HUES64 (cell line): Measurements from ENCODE around the gene NAB1.

Experiments
- H3K27ac ChIP-seq: 2 replicates; pipeline ENCODE4 v1.7.0; 2013; ENCODE audit warnings: low read depth, low read length, inconsistent platforms
- H3K27me3 ChIP-seq: 2 replicates; pipeline ENCODE4 v1.6.1; 2013; ENCODE audit warnings: mild to moderate bottlenecking, low read length; ENCODE audit not compliant: insufficient read depth
- H3K36me3 ChIP-seq: 2 replicates; pipeline ENCODE4 v1.6.1; 2013; ENCODE audit warnings: mild to moderate bottlenecking, low read length; ENCODE audit not compliant: insufficient read depth
- H3K4me1 ChIP-seq: 2 replicates; pipeline ENCODE4 v1.6.1; 2013; ENCODE audit warnings: mild to moderate bottlenecking, low read length, moderate library complexity; ENCODE audit not compliant: insufficient read depth
- H3K4me3 ChIP-seq: 2 replicates; pipeline ENCODE4 v1.5.1; 2013; ENCODE audit warnings: mild to moderate bottlenecking, low read length, moderate library complexity
- H3K9ac ChIP-seq: 2 replicates; pipeline ENCODE4 v1.6.1; 2013; ENCODE audit warnings: mild to moderate bottlenecking, low read depth, low read length
- H3K9me3 ChIP-seq: 2 replicates; pipeline ENCODE4 v1.6.1; 2013; ENCODE audit warnings: low read depth, low read length; ENCODE audit not compliant: insufficient read depth
- WGBS: fragments of 150-250, 120-280 bp; methylation state at CpG from one replicate; pipeline ENCODE4 v1.1.7; 2013; ENCODE audit warnings: missing lambda C conversion rate; 5-methylcytosine and 5-hydroxymethylcytosine counted together

The NAB1 gene

DNA sequence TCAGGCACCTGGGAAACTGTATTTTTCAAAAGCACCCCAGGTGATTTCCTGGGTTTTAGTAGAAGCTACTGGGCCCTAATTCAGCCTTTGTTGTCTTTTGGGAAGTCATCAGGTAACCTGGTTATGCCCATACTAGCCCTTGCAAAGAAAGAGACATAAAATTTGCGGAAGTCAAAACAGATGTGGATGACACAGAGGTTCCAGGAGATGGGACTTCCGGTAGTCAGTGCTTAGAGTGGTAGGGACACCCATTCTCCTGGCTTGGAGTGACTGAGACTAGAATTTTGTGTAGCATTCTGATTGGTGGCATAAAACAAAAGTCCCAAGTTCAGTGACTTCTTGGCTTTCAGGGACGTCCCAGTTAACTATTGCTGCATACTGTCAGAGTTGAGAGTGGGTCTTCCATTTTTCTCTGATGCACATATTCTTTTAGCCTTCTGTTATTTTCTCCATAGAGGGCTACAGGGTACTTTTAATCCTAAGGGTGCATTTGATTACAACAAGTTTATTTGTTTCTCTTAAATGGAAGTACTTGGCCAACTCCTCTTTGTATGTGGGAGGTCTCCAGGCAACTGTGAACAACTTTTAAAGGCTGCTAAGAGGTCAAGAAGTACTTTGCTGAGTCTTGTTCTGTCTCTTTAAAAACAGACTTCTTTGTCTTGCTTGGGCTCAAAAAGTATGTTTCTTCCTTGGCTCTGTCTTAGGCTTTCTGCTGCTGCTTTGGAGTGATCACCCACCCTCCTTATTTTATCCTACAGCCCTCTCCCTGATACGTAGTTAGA, 8.8 kb downstream of the NAB1 start:
- Histone ChIP-seq H3K9me3 (no peaks in the 10 kb centered on the region), H3K9ac (no peak overlapping the region), H3K4me3 (no peak overlapping the region), H3K36me3 (peaks cover 5% of the 10 kb centered on the region; the same call in 1 of the 2 replicates), H3K27me3 (no peaks in the 10 kb centered on the region), H3K4me1 (peaks cover 8% of the 10 kb centered on the region; the same call in 1 of the 2 replicates), H3K27ac (no peak overlapping the region)
- WGBS, result 90% methylated on average over 4 of the region's 4 CpGs

DNA sequence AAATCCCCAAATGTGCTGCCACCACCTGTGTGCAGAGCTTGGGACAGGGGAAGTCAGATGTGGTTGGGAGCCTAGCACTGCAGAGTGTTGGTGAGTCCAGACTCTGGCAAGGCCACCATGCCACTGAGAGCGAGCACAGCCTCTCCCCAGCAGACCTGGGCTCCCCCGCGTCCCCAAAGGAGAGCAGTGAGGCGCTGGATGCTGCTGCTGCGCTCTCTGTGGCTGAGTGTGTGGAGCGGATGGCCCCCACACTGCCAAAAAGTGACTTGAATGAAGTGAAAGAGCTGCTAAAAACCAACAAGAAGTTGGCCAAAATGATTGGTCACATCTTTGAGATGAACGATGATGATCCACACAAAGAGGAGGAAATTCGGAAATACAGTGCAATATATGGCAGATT, 10.7 kb downstream of the NAB1 start:
- peaks cover 8% of the 10 kb centered on the region; the same call in 1 of the 2 replicates for H3K4me1 ChIP-seq
- no peaks in the 10 kb centered on the region for H3K9me3 ChIP-seq
- peaks cover 9% of the 10 kb centered on the region; the same call in 1 of the 2 replicates for H3K36me3 ChIP-seq
- no peak overlapping the region for H3K27ac ChIP-seq
- no peaks in the 10 kb centered on the region for H3K27me3 ChIP-seq
- 93% methylated on average over 8 of the region's 8 CpGs for whole genome bisulfite sequencing
- H3K9ac ChIP-seq, result no peak overlapping the region
- no peak overlapping the region for H3K4me3 ChIP-seq

DNA sequence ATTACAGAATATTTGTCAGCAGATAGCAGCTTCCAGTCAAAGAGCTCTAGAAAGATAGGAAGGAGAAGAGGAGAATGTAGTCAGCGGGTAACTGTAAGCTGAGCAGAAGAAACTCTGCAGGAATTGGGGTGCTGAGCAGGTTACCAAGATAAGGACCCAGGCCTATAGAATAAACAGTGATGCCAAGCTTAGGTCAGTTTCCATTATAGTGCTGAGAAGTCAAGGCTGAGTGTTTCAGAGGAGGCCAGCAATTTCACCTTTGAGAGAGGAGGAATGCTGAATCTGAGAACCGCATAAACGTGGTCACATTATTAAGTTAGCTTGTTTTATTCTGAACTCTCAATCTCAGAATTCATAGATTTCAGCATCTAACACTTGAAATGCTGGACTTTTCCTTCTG, 13.9 kb downstream of the NAB1 start:
- 88% methylated on average over 3 of the region's 3 CpGs for WGBS
- peaks cover 13% of the 10 kb centered on the region; the same call in 1 of the 2 replicates for H3K36me3 ChIP-seq
- H3K27me3 ChIP-seq, result no peaks in the 10 kb centered on the region

DNA sequence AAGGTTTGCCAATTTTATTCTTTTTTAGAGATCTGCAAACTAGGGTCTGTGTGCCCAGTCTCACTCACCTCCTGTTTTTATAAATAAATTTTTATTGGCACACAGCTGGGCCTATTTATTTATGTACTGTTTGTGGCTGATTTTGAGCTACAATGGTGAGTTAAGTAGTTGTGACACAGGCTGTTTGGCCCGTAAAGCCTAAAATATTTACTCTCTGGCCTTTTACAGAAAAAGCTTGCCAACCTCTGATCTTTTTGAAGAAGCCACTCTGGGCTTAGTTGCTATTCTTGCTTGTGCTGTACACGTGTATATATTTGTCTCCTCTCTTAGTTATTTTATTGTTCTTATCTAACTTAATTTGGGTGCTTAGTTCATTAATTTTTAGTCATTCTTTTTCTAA, 14.5 kb downstream of the NAB1 start:
- peaks cover 13% of the 10 kb centered on the region; the same call in 1 of the 2 replicates for H3K36me3 ChIP-seq
- no peak overlapping the region for H3K4me3 ChIP-seq
- 100% methylated on average over 1 of the region's 2 CpGs for WGBS
- no peaks in the 10 kb centered on the region for H3K27me3 ChIP-seq
- no peaks in the 10 kb centered on the region for H3K4me1 ChIP-seq
- no peaks in the 10 kb centered on the region for H3K9me3 ChIP-seq
- H3K27ac ChIP-seq, result no peak overlapping the region
- no peak overlapping the region for H3K9ac ChIP-seq

More for the DNA sequence above, 13.9 kb downstream of the NAB1 start:
- Histone ChIP-seq H3K9me3 (no peaks in the 10 kb centered on the region), H3K4me1 (no peaks in the 10 kb centered on the region), H3K4me3 (no peak overlapping the region), H3K9ac (no peak overlapping the region), H3K27ac (no peak overlapping the region)

DNA sequence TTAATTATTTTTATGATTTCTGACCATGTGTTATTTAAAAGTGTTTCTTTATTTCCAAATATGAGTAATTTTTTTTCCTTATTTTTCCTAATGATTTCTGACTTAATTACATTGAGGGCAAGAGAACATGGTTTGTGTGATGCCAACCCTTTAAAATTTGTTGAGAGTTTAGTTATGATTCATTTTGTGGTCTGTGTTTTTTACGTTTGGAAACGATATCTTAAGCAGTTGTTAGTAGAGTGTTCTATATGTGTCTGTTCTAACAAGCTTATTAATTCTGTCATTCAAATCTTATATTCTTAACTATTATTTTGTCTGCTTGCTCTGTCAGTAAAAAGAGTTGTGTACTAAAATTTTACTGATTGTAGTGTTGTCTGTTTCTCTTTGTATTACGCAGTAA, 15.0 kb downstream of the NAB1 start:
- no peak overlapping the region for H3K9ac ChIP-seq
- H3K4me1 ChIP-seq, result no peaks in the 10 kb centered on the region
- no peak overlapping the region for H3K27ac ChIP-seq
- no peak overlapping the region for H3K4me3 ChIP-seq
- H3K9me3 ChIP-seq, result no peaks in the 10 kb centered on the region
- H3K27me3 ChIP-seq, result no peaks in the 10 kb centered on the region
- peaks cover 15% of the 10 kb centered on the region; the same call in 1 of the 2 replicates for H3K36me3 ChIP-seq
- 92% methylated on average over 2 of the region's 3 CpGs for WGBS

DNA sequence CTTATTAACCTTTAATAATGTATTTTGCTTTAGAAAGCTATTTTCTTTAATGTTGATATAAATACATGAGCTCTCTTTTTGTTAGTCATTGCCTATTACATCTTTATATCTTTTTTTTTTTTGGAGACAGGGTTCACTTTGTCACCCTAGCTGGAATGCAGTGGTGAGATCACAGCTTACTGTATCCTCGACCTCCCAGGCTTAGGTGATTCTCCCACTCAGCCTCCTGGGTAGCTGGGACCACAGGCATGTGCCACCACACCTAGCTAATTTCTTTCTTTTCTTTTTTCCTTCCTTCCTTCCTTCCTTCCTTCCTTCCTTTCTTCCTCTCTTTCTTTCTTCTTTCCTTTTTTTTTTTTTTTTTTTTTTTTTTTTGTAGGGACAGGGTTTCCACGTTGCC, 15.4 kb downstream of the NAB1 start:
- Histone ChIP-seq H3K27me3 (no peaks in the 10 kb centered on the region), H3K27ac (no peak overlapping the region), H3K9ac (no peak overlapping the region), H3K4me3 (no peak overlapping the region), H3K36me3 (peaks cover 16% of the 10 kb centered on the region; the same call in 1 of the 2 replicates), H3K4me1 (no peaks in the 10 kb centered on the region), H3K9me3 (no peaks in the 10 kb centered on the region)
- 94% methylated on average over 2 of the region's 2 CpGs for WGBS

DNA sequence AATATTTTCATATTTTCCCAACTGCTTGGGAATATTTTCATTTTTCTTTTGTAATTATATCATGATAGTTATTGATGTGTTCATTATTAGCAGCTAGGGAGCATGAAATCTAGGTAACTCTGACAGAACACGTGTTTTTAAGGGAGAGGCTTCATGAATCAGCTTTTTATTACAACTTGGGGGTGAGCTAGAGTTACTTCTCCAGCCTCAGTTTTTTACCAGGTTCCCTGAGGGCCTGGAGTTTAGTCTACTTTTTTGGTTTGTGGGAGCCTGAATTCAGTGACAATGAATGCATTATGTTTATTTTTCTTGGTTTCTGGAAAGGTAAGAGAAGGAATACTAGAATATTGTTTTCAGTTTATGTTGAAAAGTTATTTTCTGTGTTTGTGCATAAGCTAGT, 18.0 kb downstream of the NAB1 start:
- Histone ChIP-seq H3K4me3 (no peak overlapping the region), H3K9ac (no peak overlapping the region), H3K36me3 (peaks cover 24% of the 10 kb centered on the region; the same call in 1 of the 2 replicates), H3K27ac (no peak overlapping the region), H3K4me1 (no peaks in the 10 kb centered on the region), H3K27me3 (no peaks in the 10 kb centered on the region), H3K9me3 (no peaks in the 10 kb centered on the region)
- WGBS, result 84% methylated on average over 1 of the region's 1 CpG

DNA sequence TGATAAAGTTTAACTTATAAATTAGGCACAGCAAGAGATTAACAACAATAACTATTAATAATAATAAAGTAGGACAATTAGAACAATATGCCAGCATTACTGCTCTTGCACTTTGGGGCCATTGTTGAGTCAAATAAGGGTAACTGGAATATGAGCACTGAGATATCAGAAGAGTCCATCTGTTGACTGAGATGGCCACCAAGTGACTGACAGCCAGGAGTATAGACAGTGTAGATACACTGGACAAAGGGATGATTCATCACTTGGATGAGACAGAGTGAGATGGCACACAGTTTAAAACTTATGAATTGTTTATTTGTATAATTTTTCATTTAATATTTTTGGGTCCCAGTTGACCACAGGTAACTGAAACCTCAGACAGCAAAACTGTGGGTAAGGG, 20.0 kb downstream of the NAB1 start:
- no peak overlapping the region for H3K4me3 ChIP-seq
- H3K27ac ChIP-seq, result no peak overlapping the region
- peaks cover 35% of the 10 kb centered on the region; the same call in 1 of the 2 replicates for H3K36me3 ChIP-seq
- no peak overlapping the region for H3K9ac ChIP-seq
- H3K4me1 ChIP-seq, result no peaks in the 10 kb centered on the region
- H3K27me3 ChIP-seq, result no peaks in the 10 kb centered on the region
- no peaks in the 10 kb centered on the region for H3K9me3 ChIP-seq

DNA sequence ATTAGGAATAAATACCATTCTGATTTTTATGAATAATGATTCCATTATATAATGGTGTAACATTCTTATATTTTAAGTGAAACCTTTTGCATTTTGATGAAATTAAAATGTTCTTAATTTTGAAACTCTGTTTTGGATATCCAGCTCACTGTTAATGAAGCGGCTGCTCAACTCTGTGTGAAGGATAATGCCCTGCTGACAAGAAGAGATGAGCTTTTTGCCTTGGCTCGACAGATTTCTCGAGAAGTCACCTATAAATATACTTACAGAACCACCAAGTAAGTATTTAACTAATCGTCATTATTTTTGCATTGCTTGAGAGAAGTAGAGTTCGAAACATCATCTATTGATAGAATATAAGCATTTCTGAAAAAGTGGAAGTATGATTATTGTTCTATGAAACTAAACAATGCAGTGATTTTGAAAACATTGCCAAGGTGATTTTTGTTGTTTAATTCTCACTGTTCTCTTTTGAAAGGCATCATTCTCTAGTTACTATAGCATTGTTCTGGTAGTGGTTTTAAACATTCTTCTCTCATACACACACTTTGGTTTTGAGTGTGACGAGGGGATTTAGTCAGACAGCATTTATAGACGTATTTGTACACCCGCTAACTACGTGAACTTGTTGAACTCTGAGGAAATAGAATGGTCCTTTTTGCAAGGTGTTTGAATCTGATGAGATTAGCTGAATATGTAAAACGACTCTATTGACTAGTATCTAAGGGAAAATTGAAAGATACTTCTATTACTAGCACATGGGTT, 21.5 kb downstream of the NAB1 start:
- Histone ChIP-seq H3K4me1 (no peaks in the 10 kb centered on the region), H3K27ac (no peak overlapping the region), H3K9me3 (no peaks in the 10 kb centered on the region), H3K9ac (no peak overlapping the region), H3K36me3 (peaks cover 31% of the 10 kb centered on the region; the same call in 1 of the 2 replicates), H3K27me3 (no peaks in the 10 kb centered on the region), H3K4me3 (no peak overlapping the region)
- 93% methylated on average over 10 of the region's 10 CpGs for WGBS

DNA sequence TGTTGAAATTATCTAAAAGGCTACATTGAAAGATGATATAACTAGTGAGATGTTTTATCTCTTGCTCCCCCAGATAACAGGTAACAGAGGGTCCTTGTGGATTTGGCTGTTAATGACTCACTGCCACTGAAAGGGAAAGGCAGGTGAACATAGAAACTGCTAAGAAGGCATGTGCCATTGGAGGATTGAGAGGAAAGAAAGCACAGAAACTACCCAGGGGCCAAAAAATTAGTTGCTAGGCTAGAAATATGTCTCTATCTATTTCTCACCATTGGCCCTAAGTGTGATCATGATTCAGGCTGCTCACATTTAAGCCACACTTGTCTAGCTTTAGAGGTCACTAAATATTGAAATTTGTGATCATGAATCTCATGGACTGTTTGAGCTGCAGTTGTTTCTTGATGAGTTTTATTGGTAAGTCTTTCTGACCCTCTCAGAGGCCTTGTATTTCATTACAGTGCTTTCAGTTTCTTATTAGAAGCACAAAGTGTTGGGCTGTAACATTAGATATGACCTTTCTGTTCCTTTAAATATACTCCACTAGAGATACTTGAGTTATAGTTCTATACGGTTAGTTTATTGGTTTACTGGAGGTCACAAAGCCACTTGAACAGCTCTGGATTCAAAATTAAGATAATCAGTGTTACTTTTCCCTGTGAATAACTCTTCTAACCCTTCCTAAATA, 26.2 kb downstream of the NAB1 start:
- Histone ChIP-seq H3K4me3 (no peak overlapping the region), H3K36me3 (peaks cover 26% of the 10 kb centered on the region; the same call in 1 of the 2 replicates), H3K27me3 (no peaks in the 10 kb centered on the region), H3K27ac (no peak overlapping the region), H3K9ac (no peak overlapping the region), H3K9me3 (no peaks in the 10 kb centered on the region), H3K4me1 (peaks cover 45% of the 10 kb centered on the region)
- WGBS, result 100% methylated on average over 1 of the region's 1 CpG

DNA sequence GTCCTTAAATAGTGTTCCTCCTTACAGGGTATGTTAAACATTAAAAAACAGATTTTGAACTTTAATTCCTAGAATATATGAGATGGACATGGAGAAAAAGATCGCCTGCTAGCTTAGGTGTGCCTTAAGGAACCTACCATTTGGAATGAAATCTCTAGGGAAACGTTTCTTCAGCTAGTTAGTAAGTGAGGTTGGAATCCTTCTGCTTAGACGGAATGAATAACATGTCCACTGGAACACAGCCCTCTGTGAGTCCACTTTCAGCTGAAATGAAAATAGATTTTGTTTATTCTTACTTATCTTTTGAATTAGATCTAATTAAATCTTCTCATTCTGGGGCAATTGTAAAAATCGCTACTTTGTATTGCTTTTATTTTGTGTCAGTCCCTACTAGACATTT, 28.4 kb downstream of the NAB1 start:
- Histone ChIP-seq H3K4me1 (peaks cover 52% of the 10 kb centered on the region), H3K27ac (no peak overlapping the region), H3K4me3 (no peak overlapping the region), H3K9ac (no peak overlapping the region), H3K9me3 (no peaks in the 10 kb centered on the region), H3K36me3 (peaks cover 14% of the 10 kb centered on the region; the same call in 1 of the 2 replicates), H3K27me3 (no peaks in the 10 kb centered on the region)
- WGBS, result 83% methylated on average over 4 of the region's 4 CpGs
